Loucy (cell line): ENCODE data around the gene TBC1D1.

Source experiments
- H2AFZ ChIP-seq: fragments of 200-600 bp; sonication (generic); 2 replicates; pipeline ENCODE4 v1.6.0; 2016; ENCODE audit warnings: antibody characterized with exemption, mild to moderate bottlenecking, low read length, moderate library complexity
- H3F3A ChIP-seq: fragments of 200-600 bp; 2 replicates; pipeline ENCODE4 v1.6.0; 2016; ENCODE audit warnings: antibody characterized with exemption, low read depth, mild to moderate bottlenecking
- H3K27me3 ChIP-seq: fragments of 200-600 bp; sonication (generic); 2 replicates; pipeline ENCODE4 v1.6.1; 2014; ENCODE audit warnings: low read length, mild to moderate bottlenecking; ENCODE audit not compliant: insufficient read depth, poor library complexity, severe bottlenecking
- H3K36me3 ChIP-seq: fragments of 200-600 bp; sonication (generic); 2 replicates; pipeline ENCODE4 v1.6.1; 2016; ENCODE audit warnings: low read length; ENCODE audit not compliant: insufficient read depth
- H3K4me1 ChIP-seq: fragments of 200-600 bp; sonication (generic); 2 replicates; pipeline ENCODE4 v1.5.1; 2014; ENCODE audit warnings: low read length, mild to moderate bottlenecking; ENCODE audit not compliant: insufficient read depth, poor library complexity, severe bottlenecking
- H3K4me2 ChIP-seq: fragments of 200-600 bp; sonication (generic); 2 replicates; pipeline ENCODE4 v1.6.0; 2014; ENCODE audit warnings: antibody characterized with exemption, low read length, low read depth, mild to moderate bottlenecking; ENCODE audit not compliant: poor library complexity, severe bottlenecking
- H3K4me3 ChIP-seq: fragments of 200-600 bp; sonication (generic); 2 replicates; pipeline ENCODE4 v1.5.1; 2014; ENCODE audit warnings: low read length, mild to moderate bottlenecking, mixed read lengths; ENCODE audit not compliant: poor library complexity, severe bottlenecking
- H3K79me2 ChIP-seq: fragments of 200-600 bp; sonication (generic); 2 replicates; pipeline ENCODE4 v1.6.1; 2014; ENCODE audit warnings: low read length; ENCODE audit not compliant: insufficient read depth
- H3K9ac ChIP-seq: fragments of 200-600 bp; sonication (generic); 2 replicates; pipeline ENCODE4 v1.6.0; 2014; ENCODE audit warnings: mild to moderate bottlenecking, low read depth, low read length, moderate library complexity; ENCODE audit not compliant: poor library complexity, severe bottlenecking
- H3K9me2 ChIP-seq: fragments of 200-600 bp; sonication (generic); replicated peaks from 2 replicates; pipeline ENCODE4 v1.6.1; 2016; ENCODE audit warnings: low read depth, low read length, mixed read lengths
- H3K9me3 ChIP-seq: fragments of 200-600 bp; sonication (generic); 2 replicates; pipeline ENCODE4 v1.6.1; 2014; ENCODE audit warnings: mild to moderate bottlenecking, antibody characterized with exemption, low read length, low read depth; ENCODE audit not compliant: insufficient read depth
- H4K20me1 ChIP-seq: fragments of 200-600 bp; sonication (generic); 2 replicates; pipeline ENCODE4 v1.6.0; 2014; ENCODE audit warnings: antibody characterized with exemption, low read length, mild to moderate bottlenecking; ENCODE audit not compliant: insufficient read depth, poor library complexity, severe bottlenecking
- EZH2phosphoT487 ChIP-seq: fragments of 200-600 bp; IDR thresholded peaks from 2 replicates; pipeline ENCODE4 v1.6.1; 2018; ENCODE audit warnings: antibody characterized with exemption, mild to moderate bottlenecking, moderate library complexity, borderline replicate concordance
- TF ChIP-seq, protein P1 (sequence below): fragments of 200-600 bp; sonication (generic); conservative IDR thresholded peaks from 2 replicates; pipeline ENCODE4 v1.5.1; 2014; ENCODE audit warnings: mild to moderate bottlenecking, antibody characterized with exemption, low read length

The TBC1D1 gene

DNA sequence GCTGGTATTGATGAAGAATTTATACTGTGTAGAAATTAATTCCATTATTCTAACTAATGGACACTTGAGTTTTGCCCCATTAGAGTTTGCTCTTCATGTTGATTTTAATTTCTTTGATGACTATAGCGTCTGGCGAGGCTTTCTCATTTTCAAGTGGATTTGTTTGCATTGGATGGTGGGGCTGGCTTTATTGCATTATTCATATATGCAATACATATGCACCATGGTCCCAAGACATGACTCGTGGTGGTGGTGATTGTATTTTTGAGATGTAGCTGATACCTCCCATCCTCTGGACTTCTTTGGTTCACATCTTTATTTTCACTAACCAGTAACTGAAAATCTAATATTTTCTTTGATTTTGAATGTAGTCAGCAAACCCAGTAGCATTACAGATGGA is 109.1 kb downstream of the TBC1D1 start:
- H3K9me3 ChIP-seq, result no peaks in the 10 kb centered on the region
- H3K27me3 ChIP-seq, result no peaks in the 10 kb centered on the region
- peaks cover 20% of the 10 kb centered on the region; the same call in 1 of the 2 replicates for H3K79me2 ChIP-seq
- no peak for TF ChIP-seq EZH2phosphoT487
- TF ChIP-seq, protein P1, sequence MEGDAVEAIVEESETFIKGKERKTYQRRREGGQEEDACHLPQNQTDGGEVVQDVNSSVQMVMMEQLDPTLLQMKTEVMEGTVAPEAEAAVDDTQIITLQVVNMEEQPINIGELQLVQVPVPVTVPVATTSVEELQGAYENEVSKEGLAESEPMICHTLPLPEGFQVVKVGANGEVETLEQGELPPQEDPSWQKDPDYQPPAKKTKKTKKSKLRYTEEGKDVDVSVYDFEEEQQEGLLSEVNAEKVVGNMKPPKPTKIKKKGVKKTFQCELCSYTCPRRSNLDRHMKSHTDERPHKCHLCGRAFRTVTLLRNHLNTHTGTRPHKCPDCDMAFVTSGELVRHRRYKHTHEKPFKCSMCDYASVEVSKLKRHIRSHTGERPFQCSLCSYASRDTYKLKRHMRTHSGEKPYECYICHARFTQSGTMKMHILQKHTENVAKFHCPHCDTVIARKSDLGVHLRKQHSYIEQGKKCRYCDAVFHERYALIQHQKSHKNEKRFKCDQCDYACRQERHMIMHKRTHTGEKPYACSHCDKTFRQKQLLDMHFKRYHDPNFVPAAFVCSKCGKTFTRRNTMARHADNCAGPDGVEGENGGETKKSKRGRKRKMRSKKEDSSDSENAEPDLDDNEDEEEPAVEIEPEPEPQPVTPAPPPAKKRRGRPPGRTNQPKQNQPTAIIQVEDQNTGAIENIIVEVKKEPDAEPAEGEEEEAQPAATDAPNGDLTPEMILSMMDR, result no peak
- H3K36me3 ChIP-seq, result no peaks in the 10 kb centered on the region
- H3K4me2 ChIP-seq, result no peak overlapping the region
- H2AFZ ChIP-seq, result no peak overlapping the region
- no peak overlapping the region for H3K4me3 ChIP-seq
- H4K20me1 ChIP-seq, result peaks cover 5% of the 10 kb centered on the region
- no peaks in the 10 kb centered on the region for H3K9me2 ChIP-seq
- peaks cover 21% of the 10 kb centered on the region for H3K4me1 ChIP-seq
- H3K9ac ChIP-seq, result no peak overlapping the region
- no peaks in the 10 kb centered on the region for H3F3A ChIP-seq

DNA sequence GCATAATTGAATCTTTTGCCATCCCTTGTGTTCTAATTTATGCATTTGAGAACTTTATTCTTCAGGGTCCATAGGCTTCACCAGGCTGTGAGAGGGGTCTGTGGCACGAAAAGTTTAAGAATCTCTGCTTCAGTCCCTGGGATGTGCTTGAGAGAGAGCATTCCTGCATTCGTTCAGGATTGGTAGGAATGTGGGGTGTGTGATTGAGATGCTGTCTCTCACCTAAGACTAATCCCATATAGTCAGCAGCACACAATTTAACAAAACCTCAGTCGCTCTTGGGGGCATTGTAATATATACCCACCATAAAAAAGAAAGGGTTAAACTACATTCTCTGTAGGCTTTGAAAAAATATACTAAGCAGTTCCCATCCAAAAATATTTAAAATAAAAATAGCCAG is 111.0 kb downstream of the TBC1D1 start:
- Histone ChIP-seq H4K20me1 (peaks cover 5% of the 10 kb centered on the region), H3K4me2 (no peak overlapping the region), H3K79me2 (0 out of 2 replicates have a peak, but pooled peaks cover 14% of the 10 kb centered on the region), H3K4me1 (peaks cover 24% of the 10 kb centered on the region), H3K36me3 (no peaks in the 10 kb centered on the region), H3K4me3 (no peak overlapping the region), H3K9me3 (no peaks in the 10 kb centered on the region), H3K27me3 (no peaks in the 10 kb centered on the region), H3F3A (no peaks in the 10 kb centered on the region), H3K9me2 (no peaks in the 10 kb centered on the region), H2AFZ (no peak overlapping the region), H3K9ac (no peak overlapping the region)
- TF ChIP-seq, protein P1, result no peak
- TF ChIP-seq EZH2phosphoT487, result no peak

DNA sequence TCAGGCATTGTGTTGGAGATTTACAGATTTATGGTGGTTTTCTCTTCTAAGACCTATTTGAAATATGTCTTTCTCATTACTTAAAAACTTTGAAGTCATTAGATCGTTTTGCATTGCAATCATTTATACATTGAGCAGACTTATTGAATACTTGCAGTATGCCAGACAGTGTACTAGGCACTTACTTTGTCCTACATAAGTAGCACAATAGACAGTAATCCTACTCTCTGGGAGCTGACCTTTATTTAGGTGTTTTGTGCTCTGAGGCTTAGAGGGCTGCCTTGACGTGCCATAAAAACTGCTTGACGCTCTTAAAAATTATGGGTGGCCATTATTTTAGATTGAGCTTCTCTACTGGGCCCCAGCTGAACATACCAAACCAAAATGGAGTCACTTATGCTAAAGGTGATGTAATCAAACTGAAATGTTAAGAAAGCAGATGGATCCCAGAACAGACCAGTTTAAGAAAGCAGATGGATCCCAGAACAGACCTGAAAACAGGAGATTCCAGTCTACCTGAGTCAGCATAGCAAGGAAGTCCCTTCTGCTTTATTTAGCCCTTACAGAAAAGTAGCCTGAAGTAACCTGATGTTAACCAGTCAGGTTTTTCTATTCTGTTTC is 111.7 kb downstream of the TBC1D1 start:
- Histone ChIP-seq H3K36me3 (no peaks in the 10 kb centered on the region), H3K9me3 (no peaks in the 10 kb centered on the region), H3F3A (no peaks in the 10 kb centered on the region), H3K9me2 (no peaks in the 10 kb centered on the region), H4K20me1 (peaks cover 5% of the 10 kb centered on the region), H3K4me2 (no peak overlapping the region), H3K4me1 (peaks cover 24% of the 10 kb centered on the region), H2AFZ (no peak overlapping the region), H3K9ac (no peak overlapping the region), H3K27me3 (no peaks in the 10 kb centered on the region), H3K79me2 (0 out of 2 replicates have a peak, but pooled peaks cover 11% of the 10 kb centered on the region), H3K4me3 (no peak overlapping the region)
- no peak for TF ChIP-seq EZH2phosphoT487
- TF ChIP-seq, protein P1, result no peak
